ENCODE measurements around the gene RNF126. TPM values are rescaled to one million over a fixed set of nuclear protein-coding genes. Genes with fewer than 3 reads are reported as not detected.

The RNF126 gene
- total RNA-seq, 1 donor from 2014 or later, result 58.3 TPM

GRCh38 chr19:687569-688166 is 24.7 kb upstream of the RNF126 start:
- Histone ChIP-seq H3K27ac (ENCODE audit: low read depth, low read length) (no peak overlapping the region), H3K79me2 (ENCODE audit: insufficient read depth, low read length) (no peaks in the 10 kb centered on the region), H4K20me1 (ENCODE audit: insufficient read depth, low read length) (no peaks in the 10 kb centered on the region), H3K4me1 (ENCODE audit: insufficient read depth, low read length) (no peaks in the 10 kb centered on the region), H3K27me3 (ENCODE audit: insufficient read depth, low read length) (no peaks in the 10 kb centered on the region), H3K4me2 (ENCODE audit: low read length) (no peak overlapping the region), H3K36me3 (ENCODE audit: insufficient read depth, low read length) (no peaks in the 10 kb centered on the region), H2AFZ (ENCODE audit: low read depth, low read length) (no peak overlapping the region), H3K4me3 (ENCODE audit: insufficient read depth, low read depth, low read length) (no peak overlapping the region), H3K9me3 (ENCODE audit: insufficient read depth, low read depth, low read length) (no peaks in the 10 kb centered on the region), H3K9ac (ENCODE audit: low read length) (no peak overlapping the region)
- H3K9me3 Mint-ChIP-seq (ENCODE audit: unreplicated experiment), result peaks cover 7% of the 10 kb centered on the region
- peaks cover 16% of the 10 kb centered on the region for H3K27me3 Mint-ChIP-seq (ENCODE audit: low read depth, unreplicated experiment)
- H3K4me1 Mint-ChIP-seq (ENCODE audit: low read depth, unreplicated experiment), result no peaks in the 10 kb centered on the region
- H3K4me3 Mint-ChIP-seq (ENCODE audit: unreplicated experiment), result no peak overlapping the region
- TF ChIP-seq EZH2 (IDR thresholded peaks at IDR 0.05; ENCODE audit: insufficient read depth, low read length), result no peak
- TF ChIP-seq, protein P1, sequence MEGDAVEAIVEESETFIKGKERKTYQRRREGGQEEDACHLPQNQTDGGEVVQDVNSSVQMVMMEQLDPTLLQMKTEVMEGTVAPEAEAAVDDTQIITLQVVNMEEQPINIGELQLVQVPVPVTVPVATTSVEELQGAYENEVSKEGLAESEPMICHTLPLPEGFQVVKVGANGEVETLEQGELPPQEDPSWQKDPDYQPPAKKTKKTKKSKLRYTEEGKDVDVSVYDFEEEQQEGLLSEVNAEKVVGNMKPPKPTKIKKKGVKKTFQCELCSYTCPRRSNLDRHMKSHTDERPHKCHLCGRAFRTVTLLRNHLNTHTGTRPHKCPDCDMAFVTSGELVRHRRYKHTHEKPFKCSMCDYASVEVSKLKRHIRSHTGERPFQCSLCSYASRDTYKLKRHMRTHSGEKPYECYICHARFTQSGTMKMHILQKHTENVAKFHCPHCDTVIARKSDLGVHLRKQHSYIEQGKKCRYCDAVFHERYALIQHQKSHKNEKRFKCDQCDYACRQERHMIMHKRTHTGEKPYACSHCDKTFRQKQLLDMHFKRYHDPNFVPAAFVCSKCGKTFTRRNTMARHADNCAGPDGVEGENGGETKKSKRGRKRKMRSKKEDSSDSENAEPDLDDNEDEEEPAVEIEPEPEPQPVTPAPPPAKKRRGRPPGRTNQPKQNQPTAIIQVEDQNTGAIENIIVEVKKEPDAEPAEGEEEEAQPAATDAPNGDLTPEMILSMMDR (IDR thresholded peaks at IDR 0.05; ENCODE audit: insufficient read depth, low read depth, low read length), result no peak
- DNase-seq (ENCODE audit: low read depth) (no peak), FAIRE-seq (no peak)
- H3K27ac Mint-ChIP-seq (ENCODE audit: unreplicated experiment), result peak overlapping the region; percentile 41
- no peaks in the 10 kb centered on the region for H3K36me3 Mint-ChIP-seq (ENCODE audit: low read depth, unreplicated experiment)

- FAIRE-seq (no peak), DNase-seq (ENCODE audit: low read depth) (no peak)
- Mint-ChIP-seq H3K27me3 (ENCODE audit: low read depth, unreplicated experiment) (peaks cover 16% of the 10 kb centered on the region), H3K4me3 (ENCODE audit: unreplicated experiment) (no peak overlapping the region), H3K27ac (ENCODE audit: unreplicated experiment) (no peak overlapping the region), H3K36me3 (ENCODE audit: low read depth, unreplicated experiment) (no peaks in the 10 kb centered on the region), H3K4me1 (ENCODE audit: low read depth, unreplicated experiment) (no peaks in the 10 kb centered on the region), H3K9me3 (ENCODE audit: unreplicated experiment) (peaks cover 7% of the 10 kb centered on the region)
- Histone ChIP-seq H3K27ac (ENCODE audit: low read depth, low read length) (no peak overlapping the region), H3K4me3 (ENCODE audit: insufficient read depth, low read depth, low read length) (no peak overlapping the region), H3K9ac (ENCODE audit: low read length) (no peak overlapping the region), H3K4me1 (ENCODE audit: insufficient read depth, low read length) (no peaks in the 10 kb centered on the region), H3K4me2 (ENCODE audit: low read length) (no peak overlapping the region), H4K20me1 (ENCODE audit: insufficient read depth, low read length) (peaks cover 3% of the 10 kb centered on the region), H3K9me3 (ENCODE audit: insufficient read depth, low read depth, low read length) (no peaks in the 10 kb centered on the region), H2AFZ (ENCODE audit: low read depth, low read length) (no peak overlapping the region), H3K79me2 (ENCODE audit: insufficient read depth, low read length) (no peaks in the 10 kb centered on the region), H3K27me3 (ENCODE audit: insufficient read depth, low read length) (no peaks in the 10 kb centered on the region), H3K36me3 (ENCODE audit: insufficient read depth, low read length) (no peaks in the 10 kb centered on the region)
- TF ChIP-seq, protein P1 (IDR thresholded peaks at IDR 0.05; ENCODE audit: insufficient read depth, low read depth, low read length), result no peak
- TF ChIP-seq EZH2 (IDR thresholded peaks at IDR 0.05; ENCODE audit: insufficient read depth, low read length), result no peak
Measured at GRCh38 chr19:686589-687297, 23.7 kb upstream of the RNF126 start.

GRCh38 chr19:685454-685931 is 22.5 kb upstream of the RNF126 start:
- H3K4me2 ChIP-seq (ENCODE audit: low read length), result no peak overlapping the region
- no peak overlapping the region for H3K4me3 Mint-ChIP-seq (ENCODE audit: unreplicated experiment)
- no peaks in the 10 kb centered on the region for H3K79me2 ChIP-seq (ENCODE audit: insufficient read depth, low read length)
- DNase-seq (ENCODE audit: low read depth), result no peak
- no peak overlapping the region for H3K4me3 ChIP-seq (ENCODE audit: insufficient read depth, low read depth, low read length)
- H3K9me3 ChIP-seq (ENCODE audit: insufficient read depth, low read depth, low read length), result no peaks in the 10 kb centered on the region
- peaks cover 4% of the 10 kb centered on the region for H3K9me3 Mint-ChIP-seq (ENCODE audit: unreplicated experiment)
- no peak overlapping the region for H3K27ac ChIP-seq (ENCODE audit: low read depth, low read length)
- no peak overlapping the region for H3K27ac Mint-ChIP-seq (ENCODE audit: unreplicated experiment)
- no peaks in the 10 kb centered on the region for H3K4me1 ChIP-seq (ENCODE audit: insufficient read depth, low read length)
- H3K27me3 ChIP-seq (ENCODE audit: insufficient read depth, low read length), result no peaks in the 10 kb centered on the region
- no peak overlapping the region for H3K9ac ChIP-seq (ENCODE audit: low read length)
- no peaks in the 10 kb centered on the region for H3K36me3 Mint-ChIP-seq (ENCODE audit: low read depth, unreplicated experiment)
- H3K4me1 Mint-ChIP-seq (ENCODE audit: low read depth, unreplicated experiment), result no peaks in the 10 kb centered on the region
- H2AFZ ChIP-seq (ENCODE audit: low read depth, low read length), result no peak overlapping the region
- H4K20me1 ChIP-seq (ENCODE audit: insufficient read depth, low read length), result peaks cover 10% of the 10 kb centered on the region
- TF ChIP-seq, protein P1 (IDR thresholded peaks at IDR 0.05; ENCODE audit: insufficient read depth, low read depth, low read length), result no peak
- TF ChIP-seq EZH2 (IDR thresholded peaks at IDR 0.05; ENCODE audit: insufficient read depth, low read length), result no peak
- peaks cover 16% of the 10 kb centered on the region for H3K27me3 Mint-ChIP-seq (ENCODE audit: low read depth, unreplicated experiment)
- no peak for FAIRE-seq
- H3K36me3 ChIP-seq (ENCODE audit: insufficient read depth, low read length), result no peaks in the 10 kb centered on the region

All from astrocyte (in vitro differentiated cells and primary cell).